Activated T-helper 2 cell treated with anti-CD3 and anti-CD28 coated beads, Interferon-gamma antibody, Interleukin-2, Interleukin-4, amounts not matched to agents 10 μg/mL and 5 μg/mL and 100 μg/mL, durations not matched to agents 14 hours and 24 hours and 36 hours (primary cell): ENCODE results near the gene POU3F3. TPM values are rescaled to one million over a fixed set of nuclear protein-coding genes. Genes with fewer than 3 reads are reported as not detected.

Source experiments
- DNase-seq: peaks from one replicate; pipeline ENCODE4 v3.0.0; 2021; ENCODE audit warnings: low spot score
- H3K27ac Mint-ChIP-seq: one replicate; pipeline ENCODE4 v1.8.0; 2021; ENCODE audit warnings: mixed read lengths
- H3K27me3 Mint-ChIP-seq: one replicate; pipeline ENCODE4 v1.8.0; 2021; ENCODE audit warnings: low read depth, mixed read lengths
- H3K36me3 Mint-ChIP-seq: one replicate; pipeline ENCODE4 v1.8.0; 2021; ENCODE audit warnings: low read depth, mixed read lengths
- H3K4me1 Mint-ChIP-seq: one replicate; pipeline ENCODE4 v1.8.0; 2021; ENCODE audit warnings: low read depth, mixed read lengths
- H3K4me3 Mint-ChIP-seq: one replicate; pipeline ENCODE4 v1.8.0; 2021; ENCODE audit warnings: low read depth, mild to moderate bottlenecking, moderate library complexity, mixed read lengths
- H3K9me3 Mint-ChIP-seq: one replicate; pipeline ENCODE4 v1.8.0; 2021; ENCODE audit warnings: mixed read lengths
- intact Hi-C: fragments of 100-400 bp; cut with micrococcal nuclease; formaldehyde crosslinking; loops from one replicate; pipeline ENCODE4 v1.15.1; 2023
- total RNA-seq: library from RNA; stranded (reverse); gene quantifications from 2 replicates; pipeline ENCODE4 v1.2.3, GENCODE V29; 2022

The POU3F3 gene
- total RNA-seq, 1 donor from 2014 or later: not detected

GRCh38 chr2:104850361-104851290, 3.3 kb upstream of the POU3F3 start:
- H3K9me3 Mint-ChIP-seq: no peaks in the 10 kb centered on the region
- intact Hi-C loops: no loop called here
- peaks cover 7% of the 10 kb centered on the region for H3K36me3 Mint-ChIP-seq
- peaks cover 18% of the 10 kb centered on the region for H3K4me1 Mint-ChIP-seq
- DNase-seq: no peak
- H3K4me3 Mint-ChIP-seq: no peak overlapping the region
- H3K27me3 Mint-ChIP-seq: peaks cover 87% of the 10 kb centered on the region
- H3K27ac Mint-ChIP-seq: no peak overlapping the region

GRCh38 chr2:104851291-104852089, 2.4 kb upstream of the POU3F3 start:
- Mint-ChIP-seq H3K4me1 (peaks cover 18% of the 10 kb centered on the region), H3K27me3 (peaks cover 81% of the 10 kb centered on the region), H3K36me3 (peaks cover 7% of the 10 kb centered on the region), H3K9me3 (no peaks in the 10 kb centered on the region), H3K4me3 (no peak overlapping the region), H3K27ac (no peak overlapping the region)
- DNase-seq: no peak
- intact Hi-C loops: no loop called here

- H3K27ac Mint-ChIP-seq: peak overlapping the region; percentile 36
- no peak for DNase-seq
- intact Hi-C loops: no loop called here
These were observed 1.7 kb upstream of the POU3F3 start for GRCh38 chr2:104852090-104852666.

GRCh38 chr2:104854498-104855220, 744 bp downstream of the POU3F3 start:
- H3K36me3 Mint-ChIP-seq: peaks cover 7% of the 10 kb centered on the region
- intact Hi-C loops: no loop called here
- H3K4me3 Mint-ChIP-seq: peak overlapping the region; percentile 74
- peaks cover 22% of the 10 kb centered on the region for H3K4me1 Mint-ChIP-seq
- peaks cover 77% of the 10 kb centered on the region for H3K27me3 Mint-ChIP-seq
- no peak for DNase-seq
- H3K9me3 Mint-ChIP-seq: no peaks in the 10 kb centered on the region
- peak overlapping the region; percentile 82 for H3K27ac Mint-ChIP-seq

More at GRCh38 chr2:104852090-104852666, 1.7 kb upstream of the POU3F3 start:
- H3K36me3 Mint-ChIP-seq: peaks cover 7% of the 10 kb centered on the region
- H3K9me3 Mint-ChIP-seq: no peaks in the 10 kb centered on the region
- H3K27me3 Mint-ChIP-seq: peaks cover 78% of the 10 kb centered on the region
- peak overlapping the region; percentile 57 for H3K4me3 Mint-ChIP-seq
- H3K4me1 Mint-ChIP-seq: peaks cover 18% of the 10 kb centered on the region

GRCh38 chr2:104855221-104856085, 1.5 kb downstream of the POU3F3 start:
- Mint-ChIP-seq H3K4me1 (peaks cover 22% of the 10 kb centered on the region), H3K27ac (no peak overlapping the region), H3K9me3 (no peaks in the 10 kb centered on the region), H3K27me3 (peaks cover 76% of the 10 kb centered on the region), H3K4me3 (no peak overlapping the region), H3K36me3 (peaks cover 7% of the 10 kb centered on the region)
- no peak for DNase-seq
- intact Hi-C loops: no loop called here

- peaks cover 73% of the 10 kb centered on the region for H3K27me3 Mint-ChIP-seq
- intact Hi-C loops: no loop called here
- no peaks in the 10 kb centered on the region for H3K9me3 Mint-ChIP-seq
- no peak overlapping the region for H3K4me3 Mint-ChIP-seq
- no peak for DNase-seq
- peaks cover 22% of the 10 kb centered on the region for H3K4me1 Mint-ChIP-seq
- peaks cover 7% of the 10 kb centered on the region for H3K36me3 Mint-ChIP-seq
- no peak overlapping the region for H3K27ac Mint-ChIP-seq
These were observed 2.4 kb downstream of the POU3F3 start for GRCh38 chr2:104856086-104856972.

- no peak for DNase-seq
- Mint-ChIP-seq H3K4me1 (peaks cover 21% of the 10 kb centered on the region), H3K9me3 (no peaks in the 10 kb centered on the region), H3K27ac (peak overlapping the region; percentile 5), H3K36me3 (peaks cover 7% of the 10 kb centered on the region), H3K27me3 (peaks cover 73% of the 10 kb centered on the region), H3K4me3 (peak overlapping the region; percentile 2)
- intact Hi-C loops: no loop called here
These were observed 3.0 kb downstream of the POU3F3 start for GRCh38 chr2:104856973-104857261.

- intact Hi-C loops: no loop called here
- peaks cover 19% of the 10 kb centered on the region for H3K4me1 Mint-ChIP-seq
- peaks cover 73% of the 10 kb centered on the region for H3K27me3 Mint-ChIP-seq
- H3K36me3 Mint-ChIP-seq: peaks cover 7% of the 10 kb centered on the region
- DNase-seq: no peak
- H3K9me3 Mint-ChIP-seq: no peaks in the 10 kb centered on the region
- H3K27ac Mint-ChIP-seq: peak overlapping the region; percentile 5
- peak overlapping the region; percentile 2 for H3K4me3 Mint-ChIP-seq
These were observed 3.5 kb downstream of the POU3F3 start for GRCh38 chr2:104857262-104858005.

GRCh38 chr2:104858006-104858978, 4.4 kb downstream of the POU3F3 start:
- Mint-ChIP-seq H3K4me1 (peaks cover 14% of the 10 kb centered on the region), H3K27me3 (peaks cover 70% of the 10 kb centered on the region), H3K27ac (no peak overlapping the region), H3K9me3 (no peaks in the 10 kb centered on the region), H3K4me3 (no peak overlapping the region), H3K36me3 (peaks cover 7% of the 10 kb centered on the region)
- intact Hi-C loops: no loop called here
- no peak for DNase-seq

- peaks cover 9% of the 10 kb centered on the region for H3K4me1 Mint-ChIP-seq
- peaks cover 5% of the 10 kb centered on the region for H3K36me3 Mint-ChIP-seq
- H3K27ac Mint-ChIP-seq: no peak overlapping the region
- DNase-seq: no peak
- H3K4me3 Mint-ChIP-seq: no peak overlapping the region
- H3K27me3 Mint-ChIP-seq: peaks cover 70% of the 10 kb centered on the region
- intact Hi-C loops: no loop called here
- no peaks in the 10 kb centered on the region for H3K9me3 Mint-ChIP-seq
These were observed 5.4 kb downstream of the POU3F3 start for GRCh38 chr2:104859291-104859765.
